ENCODE data around the gene PTP4A1. TPM values are rescaled to one million over a fixed set of nuclear protein-coding genes. Genes with fewer than 3 reads are reported as not detected.
A peak's percentile ranks its signal among the peaks of the same experiment; 100 is the strongest.
"Not testable (repeated sequence)": the region's sequence is repeated elsewhere in the genome, so short reads cannot be mapped to it uniquely, and the experiment has no call there.

Gene PTP4A1
- total RNA-seq = 10 to 100 TPM; 12.4 to 85.4 (median 50.4) TPM

- Histone ChIP-seq H3K36me3 (peaks cover 9% of the 10 kb centered on the region), H3K4me3 (peak within 1 kb of the TSS; percentile 97), H3K4me1 (peaks cover 30% of the 10 kb centered on the region), H3K27me3 (no peaks in the 10 kb centered on the region), H3K27ac (peak within 1 kb of the TSS; percentile 100), H3K9me3 (peaks cover 6% of the 10 kb centered on the region)
- DNase-seq (ENCODE audit: low spot score in 2 of 2) = peak; percentile 98
- TF ChIP-seq POLR2A (IDR thresholded peaks at IDR 0.05) (peak; percentile 94 to 99), POLR2AphosphoS5 (IDR thresholded peaks at IDR 0.05) (peak; percentile 48 to 87 (median 73)), CTCF (IDR thresholded peaks at IDR 0.05) (no peak), EP300 (IDR thresholded peaks at IDR 0.05) (peak; percentile 53)
- 0% methylated on average over 20 of the region's 73 CpGs for WGBS
Measured at GRCh38 chr6:63572044-63572746, at the start of gene PTP4A1, which contains the start of gene LOC128125822. PTP4A1 (plus strand) TSS chr6:63572480; CDS start chr6:63576881, 4,401 bp downstream. LOC128125822 (plus strand) TSS chr6:63572480.

GRCh38 chr6:63522911-63523287, 49.4 kb upstream of the PTP4A1 start:
- not testable (repeated sequence) for H3K36me3 ChIP-seq; H3K27me3 ChIP-seq; H3K4me1 ChIP-seq; H3K27ac ChIP-seq; DNase-seq (ENCODE audit: low spot score in 2 of 2); H3K9me3 ChIP-seq; H3K4me3 ChIP-seq
- 89% methylated on average over 7 of the region's 7 CpGs for WGBS

- TF ChIP-seq CTCF (IDR thresholded peaks at IDR 0.05) (no peak), POLR2A (IDR thresholded peaks at IDR 0.05) (no peak), POLR2AphosphoS5 (IDR thresholded peaks at IDR 0.05) (no peak), EP300 (IDR thresholded peaks at IDR 0.05) (no peak)
- 95% methylated on average over 4 of the region's 4 CpGs for WGBS
- no peak for DNase-seq (ENCODE audit: low spot score in 2 of 2)
- no peaks in the 10 kb centered on the region for H3K9me3 ChIP-seq
- peaks cover 12% of the 10 kb centered on the region for H3K4me1 ChIP-seq
- H3K4me3 ChIP-seq = no peak overlapping the region
- H3K27me3 ChIP-seq = no peaks in the 10 kb centered on the region
- no peak overlapping the region for H3K27ac ChIP-seq
- H3K36me3 ChIP-seq = no peaks in the 10 kb centered on the region
Measured at GRCh38 chr6:63523630-63524029, 48.6 kb upstream of the PTP4A1 start.

- Histone ChIP-seq H3K9me3 (no peaks in the 10 kb centered on the region), H3K4me1 (peaks cover 12% of the 10 kb centered on the region), H3K4me3 (no peak overlapping the region), H3K27ac (no peak overlapping the region), H3K36me3 (no peaks in the 10 kb centered on the region), H3K27me3 (no peaks in the 10 kb centered on the region)
- 85% methylated on average over 7 of the region's 7 CpGs for WGBS
- TF ChIP-seq CTCF (IDR thresholded peaks at IDR 0.05) (no peak), EP300 (IDR thresholded peaks at IDR 0.05) (no peak), POLR2A (IDR thresholded peaks at IDR 0.05) (no peak), POLR2AphosphoS5 (IDR thresholded peaks at IDR 0.05) (no peak)
- no peak for DNase-seq (ENCODE audit: low spot score in 2 of 2)
Measured at GRCh38 chr6:63525186-63525878, 46.9 kb upstream of the PTP4A1 start.

GRCh38 chr6:63526931-63527330, 45.3 kb upstream of the PTP4A1 start:
- Histone ChIP-seq H3K4me1 (peaks cover 12% of the 10 kb centered on the region), H3K27ac (no peak overlapping the region), H3K9me3 (no peaks in the 10 kb centered on the region), H3K27me3 (no peaks in the 10 kb centered on the region), H3K36me3 (no peaks in the 10 kb centered on the region), H3K4me3 (no peak overlapping the region)
- TF ChIP-seq POLR2AphosphoS5 (IDR thresholded peaks at IDR 0.05) (no peak), CTCF (IDR thresholded peaks at IDR 0.05) (no peak), EP300 (IDR thresholded peaks at IDR 0.05) (no peak)
- DNase-seq (ENCODE audit: low spot score in 2 of 2) = no peak

Measured in suprapubic skin (tissue), 4 donors.